Measurements from ENCODE around the gene PROSER3.
"Not testable (repeated sequence)": the region's sequence is repeated elsewhere in the genome, so short reads cannot be mapped to it uniquely, and the experiment has no call there.

PROSER3 gene

GRCh38 chr19:35755550-35756376 is 2.2 kb upstream of the PROSER3 start:
- peak; percentile 8 for DNase-seq

GRCh38 chr19:35756377-35757230 is 1.4 kb upstream of the PROSER3 start, which contains the start of gene HSPB6:
TSS of gene HSPB6 (minus strand) at chr19:35757029. CDS start at chr19:35757008, 21 bp downstream.
- no peak for DNase-seq

- DNase-seq = no peak
Observed at GRCh38 chr19:35757231-35757748, 686 bp upstream of the PROSER3 start.

- DNase-seq = no peak
Observed at GRCh38 chr19:35759697-35760096, 1.7 kb downstream of the PROSER3 start.

GRCh38 chr19:35760711-35761349 is 2.9 kb downstream of the PROSER3 start:
- DNase-seq = no peak

GRCh38 chr19:35764432-35765315 is 6.7 kb downstream of the PROSER3 start:
- no peak for DNase-seq

- DNase-seq = no peak
Observed at GRCh38 chr19:35766571-35767104, 8.7 kb downstream of the PROSER3 start.

- DNase-seq = no peak
Observed at GRCh38 chr19:35767288-35768081, 9.5 kb downstream of the PROSER3 start.

- no peak for DNase-seq
Observed at GRCh38 chr19:35768082-35768421, 10.1 kb downstream of the PROSER3 start.

GRCh38 chr19:35772362-35772761 is 14.4 kb downstream of the PROSER3 start:
- not testable (repeated sequence) for DNase-seq

GRCh38 chr19:35773020-35773806 is 15.2 kb downstream of the PROSER3 start:
- no peak for DNase-seq

- no peak for DNase-seq
Observed at GRCh38 chr19:35774274-35775045, 16.5 kb downstream of the PROSER3 start.

- DNase-seq = no peak
Observed at GRCh38 chr19:35775046-35775297, 17.0 kb downstream of the PROSER3 start.

- DNase-seq = peak; percentile 99
Observed at GRCh38 chr19:35775298-35776101, 17.5 kb downstream of the PROSER3 start, which contains the start of gene ARHGAP33. TSS of gene ARHGAP33 (plus strand) at chr19:35775564. CDS start at chr19:35775659, 95 bp downstream.

- no peak for DNase-seq
Observed at GRCh38 chr19:35776102-35776788, 18.3 kb downstream of the PROSER3 start.

- no peak for DNase-seq
Observed at GRCh38 chr19:35777086-35777841, 19.3 kb downstream of the PROSER3 start.

- no peak for DNase-seq
Observed at GRCh38 chr19:35777961-35778360, 20.0 kb downstream of the PROSER3 start.

All from NCI-H2171 (cell line).